Smooth muscle cell (in vitro differentiated cells): ENCODE data around the gene MBP. TPM values are rescaled to one million over a fixed set of nuclear protein-coding genes. Genes with fewer than 3 reads are reported as not detected.
A peak's percentile ranks its signal among the peaks of the same experiment; 100 is the strongest.

Experiments used
- DNase-seq: peaks from one replicate; lab custom pipeline; 2025; ENCODE audit not compliant: unreplicated experiment; lab: John Stamatoyannopoulos, UW
- H2AFZ ChIP-seq: fragments of 200-600 bp; sonication (generic); 2 replicates; pipeline ENCODE4 v1.6.0; 2016; ENCODE audit warnings: antibody characterized with exemption, low read depth, mild to moderate bottlenecking
- H3F3A ChIP-seq: fragments of 200-600 bp; sonication (generic); 2 replicates; pipeline ENCODE4 v1.6.0; 2017; ENCODE audit warnings: antibody characterized with exemption, low read depth
- H3K27ac ChIP-seq: fragments of 200-600 bp; sonication (generic); 2 replicates; pipeline ENCODE4 v1.5.1; 2016; ENCODE audit warnings: low read depth, mild to moderate bottlenecking
- H3K27me3 ChIP-seq: fragments of 200-600 bp; sonication (generic); 2 replicates; pipeline ENCODE4 v1.6.1; 2016; ENCODE audit warnings: low read depth, mild to moderate bottlenecking
- H3K36me3 ChIP-seq: fragments of 200-600 bp; sonication (generic); 2 replicates; pipeline ENCODE4 v1.5.1; 2016; ENCODE audit warnings: low read depth
- H3K4me1 ChIP-seq: fragments of 200-600 bp; sonication (generic); 2 replicates; pipeline ENCODE4 v1.5.1; 2016; ENCODE audit warnings: low read depth
- H3K4me2 ChIP-seq: fragments of 200-600 bp; sonication (generic); 2 replicates; pipeline ENCODE4 v1.6.0; 2016; ENCODE audit warnings: mild to moderate bottlenecking
- H3K4me3 ChIP-seq: fragments of 200-600 bp; sonication (generic); 2 replicates; pipeline ENCODE4 v1.5.1; 2016; ENCODE audit warnings: mild to moderate bottlenecking
- H3K79me2 ChIP-seq: fragments of 200-600 bp; sonication (generic); 2 replicates; pipeline ENCODE4 v1.6.0; 2016; ENCODE audit warnings: low read depth, mild to moderate bottlenecking
- H3K9ac ChIP-seq: fragments of 200-600 bp; sonication (generic); 2 replicates; pipeline ENCODE4 v1.6.0; 2016; ENCODE audit warnings: low read depth
- H3K9me3 ChIP-seq: fragments of 200-600 bp; sonication (generic); replicated peaks from 2 replicates; pipeline ENCODE4 v1.5.1; 2016; ENCODE audit warnings: low read depth
- H4K20me1 ChIP-seq: fragments of 200-600 bp; sonication (generic); 2 replicates; pipeline ENCODE4 v1.6.0; 2016; ENCODE audit warnings: low read depth
- WGBS: methylation state at CpG from one replicate; pipeline ENCODE4 v1.1.7; 2016; ENCODE audit warnings: low lambda C conversion rate; 5-methylcytosine and 5-hydroxymethylcytosine counted together
- polyA plus RNA-seq: library from polyadenylated mRNA; unstranded; fragments of >200 nt; fragmentation: Nextera tagmentation; extraction: Ambion mirVana; gene quantifications from 2 replicates; pipeline ENCODE4 v1.2.1, GENCODE V29; 2016
- total RNA-seq: library from RNA; depleted of rRNA; stranded (reverse); fragments of >200 nt; gene quantifications from 2 replicates; pipeline ENCODE4 v1.2.3, GENCODE V29; 2014
- TF ChIP-seq, protein P1 (sequence below): fragments of 200-600 bp; sonication (generic); IDR thresholded peaks from 2 replicates; pipeline ENCODE4 v1.5.1; 2017; ENCODE audit warnings: borderline replicate concordance, mild to moderate bottlenecking, antibody characterized with exemption; ENCODE audit not compliant: insufficient read depth, poor library complexity, severe bottlenecking

The MBP gene
- total and polyA plus RNA-seq, 2 experiments from 2014 or later: 1.4 to 5.1 TPM

- WGBS: 83% methylated on average over 14 of the region's 14 CpGs
- H3K79me2 ChIP-seq: no peaks in the 10 kb centered on the region
- peak overlapping the region; percentile 81 for H3K4me2 ChIP-seq
- H3K4me3 ChIP-seq: no peak overlapping the region
- peak overlapping the region; percentile 95 for H3K27ac ChIP-seq
- peak overlapping the region; percentile 73 for H3K9ac ChIP-seq
- TF ChIP-seq, protein P1, sequence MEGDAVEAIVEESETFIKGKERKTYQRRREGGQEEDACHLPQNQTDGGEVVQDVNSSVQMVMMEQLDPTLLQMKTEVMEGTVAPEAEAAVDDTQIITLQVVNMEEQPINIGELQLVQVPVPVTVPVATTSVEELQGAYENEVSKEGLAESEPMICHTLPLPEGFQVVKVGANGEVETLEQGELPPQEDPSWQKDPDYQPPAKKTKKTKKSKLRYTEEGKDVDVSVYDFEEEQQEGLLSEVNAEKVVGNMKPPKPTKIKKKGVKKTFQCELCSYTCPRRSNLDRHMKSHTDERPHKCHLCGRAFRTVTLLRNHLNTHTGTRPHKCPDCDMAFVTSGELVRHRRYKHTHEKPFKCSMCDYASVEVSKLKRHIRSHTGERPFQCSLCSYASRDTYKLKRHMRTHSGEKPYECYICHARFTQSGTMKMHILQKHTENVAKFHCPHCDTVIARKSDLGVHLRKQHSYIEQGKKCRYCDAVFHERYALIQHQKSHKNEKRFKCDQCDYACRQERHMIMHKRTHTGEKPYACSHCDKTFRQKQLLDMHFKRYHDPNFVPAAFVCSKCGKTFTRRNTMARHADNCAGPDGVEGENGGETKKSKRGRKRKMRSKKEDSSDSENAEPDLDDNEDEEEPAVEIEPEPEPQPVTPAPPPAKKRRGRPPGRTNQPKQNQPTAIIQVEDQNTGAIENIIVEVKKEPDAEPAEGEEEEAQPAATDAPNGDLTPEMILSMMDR: no peak
- peaks cover 39% of the 10 kb centered on the region for H3F3A ChIP-seq
- no peaks in the 10 kb centered on the region for H4K20me1 ChIP-seq
- H3K27me3 ChIP-seq: no peaks in the 10 kb centered on the region
- H3K36me3 ChIP-seq: no peaks in the 10 kb centered on the region
- no peak for DNase-seq
- peaks cover 29% of the 10 kb centered on the region for H3K4me1 ChIP-seq
- H2AFZ ChIP-seq: no peak overlapping the region
- no peaks in the 10 kb centered on the region for H3K9me3 ChIP-seq
These were observed 29.3 kb downstream of the MBP start for GRCh38 chr18:77103187-77103850.

DNA sequence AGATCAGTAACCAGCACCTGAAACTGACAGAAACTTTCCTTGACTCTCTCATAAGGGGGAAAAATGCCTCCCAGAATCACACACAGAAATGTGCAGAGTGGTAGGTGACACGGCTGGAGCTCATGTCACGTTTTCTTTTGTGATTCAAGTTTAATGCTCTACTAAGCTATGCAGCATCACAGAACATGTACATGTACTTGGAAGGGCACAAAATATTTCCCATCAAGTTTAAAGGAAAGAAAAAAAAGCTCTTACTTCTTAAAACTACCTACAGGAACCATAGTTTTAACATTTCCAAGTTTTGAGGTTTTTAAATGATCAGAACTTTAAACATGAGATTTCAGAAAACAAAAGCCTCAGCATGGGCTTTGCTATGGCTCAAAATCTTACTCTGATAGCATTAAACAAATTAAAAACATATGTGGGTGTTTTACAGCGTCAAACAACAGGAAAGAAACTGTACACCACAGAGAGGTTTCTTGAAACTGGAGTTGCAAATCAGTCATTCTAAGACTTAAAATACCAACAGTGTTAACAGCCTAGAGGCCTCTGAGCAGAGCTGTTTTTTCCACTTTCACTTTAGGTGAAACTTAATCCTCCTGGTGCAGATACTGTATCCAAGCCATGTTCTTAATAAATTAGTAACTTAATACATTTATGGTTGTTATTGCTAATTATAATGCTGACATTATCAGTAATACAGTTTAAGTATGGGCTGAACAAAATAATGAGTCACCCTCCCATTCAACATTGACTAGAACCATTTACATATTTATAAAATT lies 30.1 kb downstream of the MBP start:
- TF ChIP-seq, protein P1: no peak
- H3K4me3 ChIP-seq: peak overlapping the region; percentile 20

DNA sequence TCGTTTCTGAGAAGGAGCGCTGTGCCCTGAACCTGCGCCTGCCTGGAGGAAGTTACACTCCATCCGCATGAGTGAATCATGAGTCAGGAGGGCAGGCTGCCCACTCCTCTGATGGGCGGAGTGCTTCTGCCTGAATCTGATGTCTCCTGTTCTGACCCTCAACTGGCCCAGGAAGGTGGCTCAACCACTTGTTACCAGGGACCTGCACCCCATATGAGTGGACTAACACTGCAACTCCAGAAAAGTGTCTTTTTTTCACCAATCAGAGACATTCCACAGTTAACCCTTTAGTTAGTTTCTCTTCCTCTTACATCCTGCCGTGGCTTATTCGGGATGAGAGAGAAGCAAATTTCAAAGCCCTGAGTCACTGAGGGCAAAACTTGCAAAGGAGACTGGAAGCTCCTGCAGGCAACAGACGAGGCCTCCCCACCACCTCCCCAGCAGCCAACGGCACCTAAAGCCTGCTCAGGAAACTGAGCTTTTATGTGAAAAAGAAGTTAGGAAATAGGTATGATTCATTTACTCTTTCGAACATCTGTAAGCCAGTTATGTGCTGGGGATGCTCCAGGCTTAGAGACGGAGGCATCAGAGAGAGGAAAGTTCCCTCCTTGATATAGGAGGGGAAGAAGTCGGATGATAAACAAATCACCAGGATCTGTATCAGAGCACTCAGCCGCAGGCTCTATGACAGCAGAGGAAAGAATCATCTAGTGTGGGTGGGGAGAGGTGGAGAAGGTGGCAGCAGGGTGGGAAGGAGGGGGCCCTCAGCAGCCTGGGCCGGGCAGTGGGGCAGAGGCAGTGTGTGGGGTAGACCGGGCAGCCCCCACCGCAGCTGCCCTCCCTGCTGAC lies 30.9 kb downstream of the MBP start:
- Histone ChIP-seq H3K36me3 (no peaks in the 10 kb centered on the region), H3K4me1 (peaks cover 14% of the 10 kb centered on the region), H3K4me3 (peak overlapping the region; percentile 9), H3K4me2 (peak overlapping the region; percentile 81), H3K27ac (peak overlapping the region; percentile 95), H3K79me2 (no peaks in the 10 kb centered on the region), H3K9ac (peak overlapping the region; percentile 73), H3K27me3 (no peaks in the 10 kb centered on the region), H3K9me3 (no peaks in the 10 kb centered on the region), H3F3A (peaks cover 26% of the 10 kb centered on the region), H2AFZ (no peak overlapping the region), H4K20me1 (no peaks in the 10 kb centered on the region)
- no peak for DNase-seq
- TF ChIP-seq, protein P1: no peak
- 9% methylated on average over 16 of the region's 16 CpGs for WGBS

More for the DNA sequence above, 30.1 kb downstream of the MBP start:
- Histone ChIP-seq H3K9me3 (no peaks in the 10 kb centered on the region), H4K20me1 (no peaks in the 10 kb centered on the region), H3K27ac (peak overlapping the region; percentile 95), H3K4me1 (peaks cover 21% of the 10 kb centered on the region), H3K27me3 (no peaks in the 10 kb centered on the region), H3K36me3 (no peaks in the 10 kb centered on the region), H3F3A (peaks cover 34% of the 10 kb centered on the region), H2AFZ (no peak overlapping the region), H3K9ac (peak overlapping the region; percentile 73), H3K4me2 (peak overlapping the region; percentile 81), H3K79me2 (no peaks in the 10 kb centered on the region)
- DNase-seq: no peak
- WGBS: 2% methylated on average over 3 of the region's 3 CpGs
